ENCODE measurements around the gene TAS2R4. TPM values are rescaled to one million over a fixed set of nuclear protein-coding genes. Genes with fewer than 3 reads are reported as not detected.

Gene TAS2R4
- total RNA-seq, 1 experiment from 2014 or later: 1.2 TPM

GRCh38 chr7:141788296-141788695 lies 11.8 kb downstream of the TAS2R4 start:
- H3K4me2 ChIP-seq (ENCODE audit: low read length): no peak overlapping the region
- CTCF ChIA-PET: no interaction called here

More at GRCh38 chr7:141788296-141788695, 11.8 kb downstream of the TAS2R4 start:
- H3K9me2 ChIP-seq (ENCODE audit: insufficient read depth): no peaks in the 10 kb centered on the region
- no peaks in the 10 kb centered on the region for H3K9me3 ChIP-seq (ENCODE audit: control insufficient read depth in 1 of 2, insufficient read depth in 1 of 2, low read depth in 1 of 2, low read length in 2 of 2)
- DNase-seq (ENCODE audit: low read depth, low spot score) (no peak), ATAC-seq (no peak)
- no TSS peak for BruUV-seq (replicated peaks)
- H2AFZ ChIP-seq (ENCODE audit: low read depth, low read length, poor library complexity, severe bottlenecking): no peak overlapping the region
- no peaks in the 10 kb centered on the region for H3K79me2 ChIP-seq (ENCODE audit: insufficient read depth, low read length)
- ChIA-PET RAD21 (ENCODE audit: low non-redundant PET in 1 of 2, low total read pairs in 2 of 2, uncharacterized antibody in 2 of 2, unreplicated experiment in 2 of 2) (no interaction called here), POLR2A (no interaction called here)
- H3K9ac ChIP-seq (ENCODE audit: low read length): no peak overlapping the region
- H3K4me3 ChIP-seq (replicated peaks in 1 of 2; ENCODE audit: low read depth in 1 of 2, low read length in 2 of 2): no peak overlapping the region
- no peaks in the 10 kb centered on the region for H3K27me3 ChIP-seq (ENCODE audit: insufficient read depth, low read length)
- 0 out of 4 replicates have a peak, but pooled peaks cover 2 to 3% of the 10 kb centered on the region in 2 experiments for H3K36me3 ChIP-seq (ENCODE audit: control insufficient read depth in 1 of 2, insufficient read depth in 2 of 2, low read length in 2 of 2)
- H4K20me1 ChIP-seq (ENCODE audit: insufficient read depth): no peaks in the 10 kb centered on the region
- no peak overlapping the region for H3K27ac ChIP-seq (ENCODE audit: low read depth, low read length)
- no peak for TF ChIP-seq FOSL1 (IDR thresholded peaks at IDR 0.05; ENCODE audit: low read depth)
- TF ChIP-seq EZH2 (IDR thresholded peaks at IDR 0.05): no peak
- no peak for TF ChIP-seq ATF3 (IDR thresholded peaks at IDR 0.05)
- no peak for TF ChIP-seq TCF7L2 (IDR thresholded peaks at IDR 0.05; ENCODE audit: borderline replicate concordance, extremely low read depth, insufficient read depth, insufficient read length)
- TF ChIP-seq RAD21 (IDR thresholded peaks at IDR 0.05; ENCODE audit: low read depth): no peak
- no peak for TF ChIP-seq POLR2A (IDR thresholded peaks at IDR 0.05; ENCODE audit: borderline replicate concordance, extremely low read depth, insufficient read depth, insufficient read length)
- TF ChIP-seq REST (IDR thresholded peaks at IDR 0.05; ENCODE audit: low read depth): no peak
- TF ChIP-seq EZH2phosphoT487 (IDR thresholded peaks at IDR 0.05; ENCODE audit: borderline replicate concordance): no peak
- TF ChIP-seq MAX (IDR thresholded peaks at IDR 0.05): no peak
- no peak for TF ChIP-seq SP1 (IDR thresholded peaks at IDR 0.05; ENCODE audit: low read depth)
- no peak for TF ChIP-seq CEBPB (IDR thresholded peaks at IDR 0.05; ENCODE audit: low read depth)
- no peak for TF ChIP-seq YY1 (IDR thresholded peaks at IDR 0.05; ENCODE audit: extremely low read depth, insufficient replicate concordance, low read depth, low read length)
- no peak for TF ChIP-seq ZNF274 (IDR thresholded peaks at IDR 0.05; ENCODE audit: low read depth, low read length)
- TF ChIP-seq ZBTB33 (IDR thresholded peaks at IDR 0.05; ENCODE audit: extremely low read depth, insufficient replicate concordance, low read length): no peak
- no peak for TF ChIP-seq EGR1 (IDR thresholded peaks at IDR 0.05; ENCODE audit: low read depth)
- no peak for TF ChIP-seq POLR2AphosphoS5 (IDR thresholded peaks at IDR 0.05; ENCODE audit: low read depth, low read length)
- no peak for TF ChIP-seq SRF (IDR thresholded peaks at IDR 0.05; ENCODE audit: low read depth)
- TF ChIP-seq ELF1 (IDR thresholded peaks at IDR 0.05; ENCODE audit: borderline replicate concordance, low read depth): no peak
- TF ChIP-seq CBX3 (IDR thresholded peaks at IDR 0.05; ENCODE audit: low read depth): no peak
- H3K4me1 ChIP-seq (ENCODE audit: control insufficient read depth in 1 of 2, insufficient read depth in 2 of 2, low read length in 2 of 2): no peaks in the 10 kb centered on the region
- intact Hi-C loops (cut with micrococcal nuclease): loop anchor here (5.0 kb wide), 1 partner anchor 136 kb away; no protein-coding TSS in a partner anchor

Measured in HCT116 (cell line).